Keratinocyte (primary cell): ENCODE data around the gene XIRP2.

ENCODE experiments used
- CTCF ChIP-seq, 3 experiments: IDR thresholded peaks in 1 of 3; conservative IDR thresholded peaks in 1 of 3; optimal IDR thresholded peaks in 1 of 3; 2 replicates in 2 of 3; 3 replicates in 1 of 3; pipeline versions ENCODE3 to v1.5.1; 2011; ENCODE audit warnings: low read length in 3 of 3, mild to moderate bottlenecking in 3 of 3, moderate library complexity in 2 of 3, control low read depth in 1 of 3, inconsistent platforms in 1 of 3; ENCODE audit not compliant: insufficient read depth in 2 of 3; ENCODE audit errors: extremely low read depth in 1 of 3
- EZH2 ChIP-seq: IDR thresholded peaks from one replicate; pipeline ENCODE4 v1.6.1; 2012; ENCODE audit warnings: inconsistent platforms, mild to moderate bottlenecking, low read length, moderate library complexity

DNA sequence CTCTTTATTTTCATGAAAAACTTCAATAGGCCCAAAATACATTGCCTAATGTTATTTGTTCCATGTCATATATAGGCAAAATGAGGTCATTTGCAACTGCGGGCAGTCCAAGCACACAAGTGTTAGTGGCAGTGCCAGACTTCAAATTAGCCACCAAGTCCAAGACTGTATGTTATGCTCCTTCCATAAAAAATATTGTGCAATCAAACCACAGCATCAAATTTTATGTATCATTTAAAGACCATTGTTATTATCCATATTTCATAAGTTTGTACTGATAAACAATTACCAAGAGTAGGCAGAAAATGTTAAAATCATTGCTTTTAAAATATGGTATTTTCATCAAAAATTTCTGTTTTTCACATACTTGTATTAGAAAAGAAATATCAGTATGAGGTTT is 54.1 kb downstream of the XIRP2 start:
- TF ChIP-seq EZH2 (no peak), CTCF (optimal IDR thresholded peaks at IDR 0.05 in 1 of 3, IDR thresholded peaks at IDR 0.05 in 1 of 3, conservative IDR thresholded peaks at IDR 0.05 in 1 of 3; ENCODE audit: extremely low read depth in 1 of 3, insufficient read depth in 2 of 3, low read length in 3 of 3) (no peak)
